Parietal lobe (tissue), 1 donor: Measurements from ENCODE around the gene TTR. TPM values are rescaled to one million over a fixed set of nuclear protein-coding genes. Genes with fewer than 3 reads are reported as not detected.

Experiments
- total RNA-seq: library from RNA; depleted of rRNA; stranded (reverse); fragments of >200 nt; gene quantifications from one replicate; pipeline ENCODE4 v1.2.3, GENCODE V29; 2014

TTR gene
- total RNA-seq, result 3.1 TPM

GRCh38 chr18:31591628-31592027, at the start of gene TTR:
Gene TTR (plus strand): TSS chr18:31591877. CDS start chr18:31591903, 26 bp downstream.

Other genes with a start within 250 kb of the TTR start
- not detected for gene DSG4, start 215.1 kb upstream of the TTR start, total RNA-seq
- gene DSG3, start 144.1 kb upstream of the TTR start, total RNA-seq, result not detected
- gene DSG2, start 93.7 kb upstream of the TTR start, total RNA-seq, result 2.2 TPM
- gene B4GALT6, start 92.7 kb downstream of the TTR start, total RNA-seq, result 10.3 TPM
- gene SLC25A52, start 169.0 kb downstream of the TTR start, total RNA-seq, result 0.94 TPM